ELF-1 (cell line): ENCODE measurements around the gene DDX23.

Source experiments
- DNase-seq: peaks from one replicate; pipeline ENCODE4 v3.0.0-alpha.2; 2016; ENCODE audit warnings: low read depth, low spot score

Gene DDX23

GRCh38 chr12:48795550-48796455 is 56.2 kb downstream of the DDX23 start:
- DNase-seq, result peak; percentile 89

DNA sequence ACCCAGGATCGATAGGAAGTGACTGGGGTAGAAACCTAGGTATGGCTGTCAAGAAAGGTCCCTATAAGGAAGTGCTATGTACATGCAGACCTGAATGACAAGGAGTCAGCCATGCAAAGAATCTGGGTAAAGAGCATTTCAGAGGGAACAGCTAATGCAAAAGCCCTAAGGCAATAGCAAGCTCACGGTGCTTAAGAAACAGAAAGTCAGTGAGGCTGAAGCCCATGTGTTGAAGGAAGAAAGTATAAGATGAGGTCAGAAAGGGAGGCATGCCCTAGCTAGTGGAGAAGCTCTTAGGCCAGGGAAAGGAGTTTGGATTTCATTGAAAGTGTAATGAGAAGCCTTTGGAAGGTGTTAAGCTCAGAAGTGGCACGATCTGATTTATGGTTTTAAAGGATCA is 57.1 kb downstream of the DDX23 start:
- peak; percentile 85 for DNase-seq

DNA sequence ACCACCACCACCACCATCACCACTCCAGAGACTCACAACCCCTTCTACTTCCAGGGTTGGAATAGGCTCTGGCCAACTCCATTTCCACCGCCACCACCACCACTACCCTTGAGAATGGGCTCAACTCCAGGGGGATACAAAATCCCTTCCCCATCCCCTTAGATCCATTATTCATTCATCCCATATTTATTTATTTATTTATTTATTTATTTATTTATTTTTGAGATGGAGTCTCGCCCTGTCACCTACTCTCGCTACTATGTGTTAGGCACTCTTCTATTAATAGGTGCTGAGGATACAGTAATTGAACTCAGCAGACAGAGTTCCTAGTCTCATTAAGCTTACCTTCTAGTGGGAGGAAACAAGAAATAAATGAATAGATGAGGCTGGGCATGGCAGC is 58.3 kb downstream of the DDX23 start:
- DNase-seq, result no peak

DNA sequence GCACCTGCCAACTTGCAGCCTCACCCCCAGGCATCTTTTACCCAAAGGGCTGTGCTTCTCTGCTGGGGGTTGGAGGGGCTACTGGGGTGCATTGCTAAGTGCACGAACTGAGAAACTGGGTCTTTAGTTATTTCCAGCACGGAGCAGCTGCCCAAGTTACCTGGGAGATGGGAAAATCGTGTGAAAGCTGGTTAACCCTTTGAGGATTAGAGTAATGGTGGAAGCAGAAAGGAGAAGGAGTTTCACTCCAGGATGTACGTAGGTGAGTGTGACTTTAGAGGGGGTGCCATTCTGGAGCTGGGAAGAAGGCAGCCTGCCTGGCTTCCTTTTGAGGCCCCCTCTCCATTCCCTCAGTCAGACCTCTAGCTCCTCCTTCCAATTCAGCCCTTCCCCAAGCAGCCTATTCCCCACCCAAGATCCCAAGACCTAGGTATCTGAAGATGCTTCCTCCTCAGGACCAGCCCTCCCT is 62.1 kb downstream of the DDX23 start:
- no peak for DNase-seq

- peak; percentile 43 for DNase-seq
These were observed 62.8 kb downstream of the DDX23 start, which contains the start of gene ADCY6 for GRCh38 chr12:48788854-48789775. ADCY6 (minus strand) TSS chr12:48789089; CDS start chr12:48783434, 5,655 bp downstream.

DNA sequence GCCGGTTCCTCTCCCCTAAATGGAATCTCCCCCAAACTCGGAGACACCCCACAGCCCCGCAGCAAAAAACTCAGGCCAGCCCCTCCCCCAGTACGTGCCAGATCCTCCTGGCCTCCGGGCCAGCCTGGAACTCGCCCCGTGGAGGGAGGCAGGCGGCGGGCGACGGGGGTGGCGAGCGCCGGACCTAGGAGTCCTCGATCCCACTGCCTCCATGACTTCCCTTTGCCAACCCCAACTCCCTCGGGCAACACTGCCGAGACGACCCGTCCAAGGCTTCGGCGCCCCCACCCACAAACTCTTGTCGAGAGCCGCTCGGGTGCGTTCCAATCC is 63.5 kb downstream of the DDX23 start:
- DNase-seq, result no peak

DNA sequence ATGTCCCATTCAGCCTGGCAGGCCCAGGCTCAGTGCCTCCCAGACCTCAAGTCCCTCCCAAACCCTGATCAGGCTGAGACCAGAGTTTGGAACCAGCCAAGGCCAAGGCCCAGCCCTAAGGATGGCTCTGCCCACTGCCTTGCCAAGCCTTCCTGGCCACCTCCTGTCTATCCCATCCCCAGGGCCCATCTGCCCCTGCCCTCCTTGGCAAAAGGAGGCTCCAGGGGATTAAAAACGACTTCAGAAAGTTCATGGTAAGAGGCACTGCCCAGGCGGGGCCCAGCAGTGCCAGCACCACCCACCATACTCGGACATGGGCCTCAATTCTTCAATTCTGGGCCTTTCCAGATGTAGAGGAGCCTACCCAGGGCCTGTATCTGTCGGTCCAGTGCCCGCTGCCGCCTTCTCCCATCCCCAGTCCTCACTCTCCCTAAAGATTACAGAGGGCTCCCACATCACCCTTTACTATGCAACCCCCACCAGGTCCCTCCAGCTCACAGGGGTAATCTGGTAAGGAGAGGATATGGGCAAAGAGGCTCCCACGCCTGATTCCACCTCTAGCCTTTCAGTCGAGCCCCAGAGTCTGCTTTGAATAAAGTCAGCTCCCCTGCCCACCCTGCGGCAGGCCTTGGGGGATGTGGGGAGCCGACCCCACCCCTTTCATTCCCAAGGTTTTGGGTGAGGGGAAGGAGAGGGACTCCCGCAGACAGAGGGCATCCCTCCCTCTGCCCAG is 64.0 kb downstream of the DDX23 start:
- no peak for DNase-seq

DNA sequence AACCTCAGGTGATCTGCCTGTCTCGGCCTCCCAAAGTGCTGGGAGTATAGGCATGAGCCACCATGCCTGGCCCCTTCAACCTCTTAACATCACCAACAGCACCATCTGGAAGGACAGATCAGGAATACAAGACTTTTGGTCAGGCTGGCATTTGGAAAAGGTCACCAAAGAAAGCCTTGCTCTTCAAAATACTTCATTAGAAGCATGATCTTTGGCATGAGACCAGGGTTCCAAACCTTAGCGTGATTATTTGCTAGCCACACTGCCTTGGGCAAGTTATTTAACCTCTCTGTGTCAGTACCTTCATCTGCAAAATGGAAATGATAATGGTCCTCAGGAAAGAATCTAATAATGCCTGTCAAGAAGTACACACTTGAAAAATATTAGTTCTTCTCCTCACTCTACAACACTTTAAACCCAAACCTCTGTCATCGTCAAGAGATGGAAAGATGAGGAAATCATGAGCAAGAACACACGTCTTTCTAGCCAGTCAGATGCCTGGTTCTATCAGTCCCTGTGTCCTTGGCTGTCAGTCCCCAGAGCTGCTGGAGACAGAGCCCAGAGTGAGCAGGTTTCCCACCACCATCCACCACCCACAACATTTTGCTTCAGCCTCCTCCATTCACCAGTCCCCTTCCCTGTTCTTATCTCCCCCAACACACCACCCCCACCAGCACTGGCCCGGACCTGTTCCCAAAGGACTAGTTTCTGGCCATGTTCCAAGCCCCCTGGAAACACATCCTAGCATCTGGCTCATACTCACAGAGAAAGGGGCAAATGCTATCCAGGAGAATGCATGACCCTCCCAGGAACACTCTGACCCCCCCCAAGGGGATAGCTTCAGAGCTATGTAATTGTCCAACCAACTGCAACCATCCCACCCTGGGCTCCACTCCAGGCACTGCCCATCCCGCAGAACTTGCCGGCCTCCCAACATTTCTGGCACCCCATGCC is 65.1 kb downstream of the DDX23 start:
- DNase-seq, result no peak

DNA sequence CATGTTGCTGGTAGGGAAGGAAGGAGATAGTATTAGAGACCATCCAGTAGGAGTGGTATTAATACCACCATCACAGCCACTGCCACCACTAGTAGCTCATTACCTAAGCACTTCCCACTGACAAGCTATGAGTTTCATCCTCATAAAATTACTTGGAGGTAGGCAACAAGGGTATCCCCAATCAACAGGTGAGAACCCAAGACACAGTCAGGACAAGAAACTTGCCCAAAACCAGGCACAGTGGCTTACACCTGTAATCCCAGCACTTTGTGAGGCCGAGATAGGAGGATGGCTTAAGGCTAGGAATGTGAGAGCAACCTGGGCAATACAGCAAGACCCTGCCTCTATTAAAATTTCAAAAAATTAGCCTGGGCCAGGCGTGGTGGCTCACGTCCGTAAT is 68.5 kb downstream of the DDX23 start:
- DNase-seq, result no peak

GRCh38 chr12:48782457-48783395 is 69.2 kb downstream of the DDX23 start:
- no peak for DNase-seq

- peak; percentile 46 for DNase-seq
These were observed 70.1 kb downstream of the DDX23 start for GRCh38 chr12:48781750-48782456.

DNA sequence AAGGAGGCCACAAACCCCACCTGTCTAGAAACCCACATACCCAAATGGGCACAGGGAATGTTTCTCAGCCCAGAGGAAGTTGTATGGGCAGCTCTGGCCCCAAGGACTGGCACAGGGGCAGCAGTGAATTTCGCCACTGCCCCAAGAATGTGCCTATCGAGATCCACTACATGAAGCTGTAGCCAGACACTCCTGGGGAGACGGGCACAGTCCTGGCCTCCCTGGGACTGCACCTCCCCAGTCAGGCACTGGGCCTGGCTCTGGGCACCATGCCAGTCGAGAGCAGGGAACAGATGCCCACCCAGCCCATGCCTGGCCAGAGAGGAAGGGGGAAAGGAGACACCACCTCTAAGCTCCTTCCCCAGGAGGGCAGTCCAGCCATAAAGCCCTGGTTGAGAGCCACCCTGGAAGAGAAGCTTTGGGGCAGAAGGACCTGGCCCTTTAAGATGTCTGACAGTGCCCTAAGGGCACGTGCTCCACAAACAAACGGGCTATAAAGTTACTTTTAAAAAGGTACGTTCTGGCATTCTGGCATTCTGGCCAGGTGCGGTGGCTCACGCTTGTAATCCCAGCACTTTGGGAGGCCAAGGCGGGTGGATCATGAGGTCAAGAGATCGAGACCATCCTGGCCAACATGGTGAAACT is 71.5 kb downstream of the DDX23 start:
- DNase-seq, result no peak

GRCh38 chr12:48779869-48780268 is 72.1 kb downstream of the DDX23 start:
- DNase-seq, result no peak
